Central memory CD8-positive, alpha-beta T cell (primary cell): ENCODE measurements around the gene PRDX3.

Experiments
- ATAC-seq: fragments of 150-1000 bp; cut with Tn5 transposase; replicated peaks from 2 replicates; pipeline ENCODE4 v1.10.0; 2022; ENCODE audit warnings: mild to moderate bottlenecking, moderate FRiP score, moderate number of reproducible peaks; ENCODE audit not compliant: poor library complexity, severe bottlenecking; ENCODE audit errors: extremely low read depth
- DNase-seq, 2 donors: peaks; one replicate each; pipeline ENCODE4 v3.0.0; 2021; ENCODE audit warnings: low spot score in 2 of 2
- H3K27ac Mint-ChIP-seq: one replicate; pipeline ENCODE4 v1.8.0; 2022; ENCODE audit warnings: low read depth, mild to moderate bottlenecking, moderate library complexity, mixed read lengths
- H3K27me3 Mint-ChIP-seq: one replicate; pipeline ENCODE4 v1.8.0; 2022; ENCODE audit warnings: mixed read lengths
- H3K36me3 Mint-ChIP-seq: one replicate; pipeline ENCODE4 v1.8.0; 2022; ENCODE audit warnings: mild to moderate bottlenecking, moderate library complexity, mixed read lengths; ENCODE audit not compliant: insufficient read depth
- H3K4me1 Mint-ChIP-seq: one replicate; pipeline ENCODE4 v1.8.0; 2022; ENCODE audit warnings: mixed read lengths
- H3K4me3 Mint-ChIP-seq: one replicate; pipeline ENCODE4 v1.8.0; 2022; ENCODE audit warnings: mild to moderate bottlenecking, moderate library complexity, mixed read lengths
- H3K9me3 Mint-ChIP-seq: one replicate; pipeline ENCODE4 v1.8.0; 2022; ENCODE audit warnings: mixed read lengths

PRDX3 gene

DNA sequence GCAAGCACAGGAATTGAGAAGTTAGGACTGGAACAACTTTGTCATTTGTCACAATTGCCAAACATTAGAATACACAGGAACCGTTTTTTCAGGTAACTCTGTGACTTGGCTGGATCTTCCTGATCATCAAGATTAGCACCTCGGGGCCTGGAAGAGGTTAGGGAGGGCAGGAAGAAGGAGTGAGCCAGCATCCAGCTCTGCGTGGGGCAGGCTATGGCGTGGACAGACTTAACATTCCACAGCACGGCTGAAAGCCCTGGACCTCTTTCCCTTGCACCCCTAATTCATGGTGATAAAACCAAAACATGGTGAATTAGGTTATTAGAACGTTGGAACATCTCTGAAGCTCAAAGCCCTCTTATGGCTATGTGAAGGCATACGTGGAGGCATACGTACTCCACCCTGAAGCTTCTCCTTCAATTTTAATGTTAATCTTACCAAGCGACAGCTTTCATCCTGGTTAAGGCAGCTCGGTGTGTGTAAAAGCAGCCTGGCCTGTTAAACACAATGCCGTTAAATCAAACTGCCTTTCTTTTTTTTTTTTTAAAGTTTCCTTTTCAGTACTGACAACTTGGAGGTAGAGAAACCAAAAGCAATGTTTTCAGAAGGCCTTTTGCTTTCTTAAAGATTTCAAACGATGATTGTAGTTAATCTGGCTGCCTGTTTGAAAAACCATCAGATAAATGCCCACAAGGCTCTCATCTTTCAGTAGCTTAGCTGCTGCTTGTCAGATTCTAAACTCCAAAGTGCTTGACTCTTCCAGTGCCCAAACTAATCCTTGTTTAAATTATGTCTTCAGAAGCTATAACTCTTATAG is 33.2 kb upstream of the PRDX3 start:
- peak overlapping the region; percentile 22 for H3K27ac Mint-ChIP-seq
- ATAC-seq (no peak), DNase-seq (no peak)

DNA sequence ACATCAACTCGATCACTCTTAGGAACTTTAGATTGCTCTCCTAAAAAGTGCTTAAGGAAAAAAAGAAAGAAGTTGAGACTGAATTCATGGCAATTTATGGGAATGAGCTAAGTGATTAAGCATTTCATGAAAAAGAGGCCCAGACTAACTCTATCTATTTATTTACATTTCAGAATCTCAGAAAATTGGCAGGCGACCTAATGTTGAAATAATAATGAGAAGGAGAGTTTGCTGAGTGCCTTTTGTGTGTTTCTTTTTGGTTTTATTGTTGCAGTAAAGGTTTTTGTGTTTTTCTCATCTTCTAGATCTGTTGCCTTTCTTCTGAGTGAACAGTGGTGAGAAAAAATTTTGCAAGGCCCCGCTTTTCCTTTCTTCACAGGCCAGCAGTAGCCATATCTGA is 32.6 kb upstream of the PRDX3 start:
- H3K27ac Mint-ChIP-seq: no peak overlapping the region
- no peak overlapping the region for H3K4me3 Mint-ChIP-seq
- DNase-seq (no peak), ATAC-seq (no peak)
- H3K9me3 Mint-ChIP-seq: no peaks in the 10 kb centered on the region
- H3K36me3 Mint-ChIP-seq: peaks cover 8% of the 10 kb centered on the region
- peaks cover 25% of the 10 kb centered on the region for H3K4me1 Mint-ChIP-seq
- H3K27me3 Mint-ChIP-seq: no peaks in the 10 kb centered on the region

More for the DNA sequence above, 33.2 kb upstream of the PRDX3 start:
- H3K36me3 Mint-ChIP-seq: peaks cover 8% of the 10 kb centered on the region
- H3K4me3 Mint-ChIP-seq: no peak overlapping the region
- H3K9me3 Mint-ChIP-seq: no peaks in the 10 kb centered on the region
- H3K4me1 Mint-ChIP-seq: peaks cover 21% of the 10 kb centered on the region
- no peaks in the 10 kb centered on the region for H3K27me3 Mint-ChIP-seq

DNA sequence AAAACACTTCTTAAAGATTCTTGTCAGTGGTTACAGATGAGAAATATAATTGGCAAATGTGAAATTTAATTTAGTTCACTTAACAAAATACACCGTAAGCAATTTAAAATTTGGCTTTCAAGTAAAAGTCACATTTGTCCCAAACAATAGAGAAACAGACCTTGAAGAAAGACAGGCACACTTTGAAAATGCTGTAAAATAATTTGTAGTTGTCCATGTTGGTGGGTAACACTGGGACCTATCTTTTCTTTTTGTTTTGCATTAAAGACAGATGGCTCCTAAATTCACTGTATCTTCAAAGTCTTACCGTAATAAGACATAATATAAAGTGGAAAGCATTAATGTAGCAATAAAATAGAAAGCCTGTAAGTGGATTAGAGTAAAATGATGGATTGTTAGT is 32.0 kb upstream of the PRDX3 start:
- no peak for ATAC-seq
- Mint-ChIP-seq H3K9me3 (no peaks in the 10 kb centered on the region), H3K27ac (no peak overlapping the region), H3K4me3 (no peak overlapping the region), H3K27me3 (no peaks in the 10 kb centered on the region), H3K36me3 (peaks cover 8% of the 10 kb centered on the region), H3K4me1 (peaks cover 28% of the 10 kb centered on the region)
- no peak for DNase-seq

DNA sequence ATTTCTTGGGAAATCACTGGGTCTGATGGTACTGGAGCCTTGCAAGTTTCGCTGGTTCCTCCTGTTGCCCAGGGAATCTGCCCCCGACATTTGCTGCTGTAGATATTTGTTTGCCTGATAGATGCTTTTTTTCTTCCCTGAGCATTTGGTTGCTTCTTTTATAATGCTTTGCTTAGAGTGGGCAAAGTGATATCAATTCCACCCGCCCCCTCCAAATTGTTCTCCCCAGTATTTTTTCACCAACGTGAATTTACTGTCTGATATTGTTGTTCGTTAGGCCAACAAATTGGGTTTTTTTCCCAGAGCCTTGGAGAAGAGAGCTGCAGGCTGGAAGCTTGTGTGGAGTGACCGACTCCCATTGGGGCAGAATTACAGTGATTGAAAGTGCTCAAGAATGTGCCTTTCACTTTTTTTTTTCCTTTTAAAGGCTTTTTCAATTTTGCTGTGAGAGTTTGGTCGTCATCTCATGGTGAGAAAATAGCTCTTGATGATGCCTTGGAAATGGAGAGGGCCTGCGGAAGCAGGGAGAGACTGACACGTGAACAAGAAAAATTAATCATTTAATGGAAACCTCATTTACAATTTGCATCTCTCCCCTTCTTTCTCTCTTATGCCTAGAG is 31.2 kb upstream of the PRDX3 start:
- Mint-ChIP-seq H3K27ac (no peak overlapping the region), H3K4me1 (peaks cover 28% of the 10 kb centered on the region), H3K9me3 (no peaks in the 10 kb centered on the region), H3K4me3 (peak overlapping the region; percentile 81), H3K27me3 (no peaks in the 10 kb centered on the region), H3K36me3 (peaks cover 6% of the 10 kb centered on the region)
- no peak for DNase-seq
- ATAC-seq: no peak

DNA sequence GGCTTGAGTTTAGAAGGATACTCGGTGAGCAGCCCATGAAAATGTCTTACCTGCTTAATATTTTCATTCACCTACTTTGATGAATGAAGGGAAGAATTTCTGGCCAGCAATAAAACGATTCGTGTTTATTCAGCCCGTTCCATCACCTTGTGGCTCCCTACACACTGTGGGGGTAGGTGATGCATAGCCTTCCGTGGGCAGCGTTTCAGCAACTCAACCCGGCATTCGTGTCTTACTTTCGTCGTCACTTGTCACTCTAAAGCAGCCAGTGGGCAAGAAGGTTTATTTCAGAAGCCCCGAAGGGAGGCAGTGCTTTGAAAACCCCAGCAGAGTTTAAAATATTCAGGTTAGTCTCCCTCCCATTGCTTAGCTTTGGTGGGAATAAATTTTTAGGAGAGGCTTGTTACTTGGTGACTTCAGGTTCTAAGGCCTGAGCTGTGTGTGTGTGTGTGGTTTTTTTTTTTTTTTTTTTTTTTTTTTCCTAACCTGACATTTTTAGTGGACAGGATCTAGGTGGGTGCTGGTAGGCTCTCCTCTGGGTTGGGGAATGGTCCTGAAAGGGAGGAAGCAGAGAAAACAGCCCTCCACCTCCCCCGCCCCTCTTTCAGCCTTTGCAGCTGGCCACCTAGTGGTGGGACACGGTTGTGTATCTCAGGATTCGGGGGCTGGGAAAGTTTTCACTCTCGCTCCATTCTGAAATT is 30.6 kb upstream of the PRDX3 start:
- Mint-ChIP-seq H3K36me3 (peaks cover 6% of the 10 kb centered on the region), H3K9me3 (no peaks in the 10 kb centered on the region), H3K27ac (peak overlapping the region; percentile 88), H3K4me3 (peak overlapping the region; percentile 81), H3K27me3 (no peaks in the 10 kb centered on the region), H3K4me1 (peaks cover 28% of the 10 kb centered on the region)
- DNase-seq (peak; percentile 29 to 34), ATAC-seq (no peak)

DNA sequence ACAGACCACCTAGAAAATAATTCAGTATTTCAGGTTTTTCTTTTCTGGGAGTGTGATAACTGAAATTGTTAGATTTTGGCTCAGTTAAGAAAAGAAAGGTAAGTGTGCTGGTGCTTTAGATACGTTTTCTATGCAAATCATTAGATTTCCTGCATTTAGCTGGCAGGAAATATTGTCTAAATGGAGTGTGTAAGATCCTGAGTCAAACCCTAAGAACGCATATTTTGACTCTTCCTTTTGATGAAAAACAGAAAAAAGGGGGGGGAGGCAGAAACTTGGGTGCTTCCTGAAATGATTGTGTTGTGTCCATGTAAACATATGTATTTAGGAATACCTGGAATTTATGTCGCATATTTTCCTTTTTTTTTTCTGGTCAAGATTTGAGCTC is 29.9 kb upstream of the PRDX3 start:
- DNase-seq: no peak
- Mint-ChIP-seq H3K4me3 (peak overlapping the region; percentile 81), H3K9me3 (no peaks in the 10 kb centered on the region), H3K36me3 (peaks cover 6% of the 10 kb centered on the region), H3K27ac (peak overlapping the region; percentile 88), H3K27me3 (no peaks in the 10 kb centered on the region), H3K4me1 (peaks cover 28% of the 10 kb centered on the region)
- ATAC-seq: no peak

DNA sequence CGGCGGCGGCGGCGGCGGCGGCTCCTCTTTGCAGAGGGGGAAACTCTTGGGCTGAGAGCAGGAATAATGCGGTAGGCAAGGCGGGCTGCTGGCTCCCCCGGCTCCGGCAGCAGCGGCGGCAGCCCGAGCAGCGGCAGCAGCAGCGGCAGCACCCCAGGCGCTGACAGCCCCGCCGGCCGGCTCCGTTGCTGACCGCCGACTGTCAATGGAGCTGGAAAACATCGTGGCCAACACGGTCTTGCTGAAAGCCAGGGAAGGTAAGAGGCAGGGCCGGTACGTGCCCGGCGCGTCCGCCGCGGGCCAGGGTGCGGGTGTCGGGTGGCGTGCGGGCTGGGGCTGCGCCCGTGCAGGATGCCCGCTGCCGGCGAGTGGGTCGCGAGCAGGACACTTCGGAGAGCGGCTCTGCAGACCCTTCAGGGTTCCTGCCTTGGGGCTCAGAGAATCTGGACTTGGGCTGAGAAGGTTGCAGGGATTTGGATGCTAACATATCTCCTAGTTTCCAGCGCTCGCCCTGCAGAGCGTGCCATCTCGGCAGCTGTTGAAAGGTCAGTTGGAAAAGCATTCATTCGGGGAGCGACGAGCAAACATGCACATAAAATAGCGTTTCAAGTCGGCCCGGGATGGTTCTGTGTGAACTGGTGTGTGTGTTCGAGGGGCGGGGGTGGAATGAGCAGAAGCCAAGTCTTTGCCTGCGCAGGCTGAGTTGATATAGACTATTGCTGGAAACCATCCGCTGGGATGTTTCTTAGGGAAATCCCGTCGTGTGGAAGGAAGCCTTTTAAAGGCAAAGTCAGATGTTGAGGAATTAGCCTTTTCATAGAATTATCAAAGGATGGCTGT is 29.3 kb upstream of the PRDX3 start:
- Mint-ChIP-seq H3K9me3 (no peaks in the 10 kb centered on the region), H3K27me3 (no peaks in the 10 kb centered on the region), H3K27ac (peak overlapping the region; percentile 88), H3K4me1 (peaks cover 28% of the 10 kb centered on the region), H3K36me3 (peaks cover 6% of the 10 kb centered on the region), H3K4me3 (peak overlapping the region; percentile 81)
- DNase-seq (peak; percentile 31 to 35), ATAC-seq (peak; percentile 3)

DNA sequence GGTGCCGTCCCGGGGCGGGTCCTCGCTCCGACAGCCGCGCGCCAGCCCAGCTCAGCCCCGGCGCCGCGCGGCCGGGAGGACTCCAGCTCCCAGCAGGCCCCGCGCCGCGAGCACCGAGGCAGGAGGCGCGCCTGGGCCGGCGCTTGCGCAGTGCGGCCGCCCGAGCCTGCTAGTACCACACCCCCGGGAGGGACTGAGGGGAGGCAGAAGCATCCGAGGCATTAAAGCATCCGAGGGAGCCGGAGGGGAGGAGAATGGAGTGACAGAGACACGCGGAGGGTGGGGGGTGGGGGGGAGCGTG is 28.7 kb upstream of the PRDX3 start, which contains the start of gene GRK5:
GRK5 (plus strand) TSS at position 206 of the 301 bp plus-strand sequence. CDS start 347 bp downstream, outside the sequence.
- Mint-ChIP-seq H3K27ac (peak within 1 kb of the TSS; percentile 97), H3K4me3 (peak within 1 kb of the TSS; percentile 85), H3K36me3 (peaks cover 6% of the 10 kb centered on the region), H3K27me3 (no peaks in the 10 kb centered on the region), H3K9me3 (no peaks in the 10 kb centered on the region), H3K4me1 (peaks cover 28% of the 10 kb centered on the region)
- DNase-seq (peak; percentile 79 to 94), ATAC-seq (peak; percentile 86)

DNA sequence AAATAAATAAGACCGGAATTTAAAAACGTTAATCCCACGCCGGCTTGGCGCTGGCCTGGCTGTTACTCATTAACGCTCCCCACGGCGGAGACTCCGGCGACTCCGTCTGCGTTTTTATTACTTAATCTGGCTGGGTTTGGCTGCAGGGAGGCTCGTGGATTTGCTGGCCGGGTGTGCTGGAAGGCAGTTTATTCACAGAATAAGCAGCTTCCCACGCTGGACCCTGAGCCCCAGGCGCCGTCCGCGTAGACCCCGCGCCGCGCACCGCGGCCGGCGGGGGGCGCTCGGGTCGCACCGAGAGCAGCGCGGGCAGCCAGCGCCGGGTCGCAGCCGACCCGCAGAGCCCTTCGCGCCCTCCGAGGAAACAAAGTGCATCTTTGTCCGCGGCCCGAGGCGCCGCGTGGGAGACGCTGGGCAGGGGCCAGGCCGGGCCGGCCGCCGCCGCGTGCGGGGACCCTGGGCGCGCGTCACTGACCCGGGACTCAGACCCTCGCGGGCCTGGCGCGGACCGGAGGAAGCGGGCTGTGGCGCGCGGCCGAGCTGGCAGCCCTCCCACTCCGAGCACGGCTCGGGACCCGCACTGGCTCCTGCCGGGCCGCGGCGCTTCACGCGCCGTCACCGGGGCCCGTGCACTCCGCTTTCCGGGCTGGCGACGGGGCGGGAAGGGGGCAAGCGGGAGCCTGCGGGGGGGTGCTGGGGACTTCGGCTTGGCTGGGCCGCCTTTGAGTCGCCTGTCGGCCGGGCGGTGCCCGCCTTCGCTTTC is 28.2 kb upstream of the PRDX3 start:
- Mint-ChIP-seq H3K9me3 (no peaks in the 10 kb centered on the region), H3K4me1 (peaks cover 28% of the 10 kb centered on the region), H3K27me3 (no peaks in the 10 kb centered on the region), H3K4me3 (peak overlapping the region; percentile 85), H3K27ac (peak overlapping the region; percentile 97), H3K36me3 (peaks cover 5% of the 10 kb centered on the region)
- peak; percentile 53 for ATAC-seq
- peak; percentile 52 to 65 for DNase-seq

DNA sequence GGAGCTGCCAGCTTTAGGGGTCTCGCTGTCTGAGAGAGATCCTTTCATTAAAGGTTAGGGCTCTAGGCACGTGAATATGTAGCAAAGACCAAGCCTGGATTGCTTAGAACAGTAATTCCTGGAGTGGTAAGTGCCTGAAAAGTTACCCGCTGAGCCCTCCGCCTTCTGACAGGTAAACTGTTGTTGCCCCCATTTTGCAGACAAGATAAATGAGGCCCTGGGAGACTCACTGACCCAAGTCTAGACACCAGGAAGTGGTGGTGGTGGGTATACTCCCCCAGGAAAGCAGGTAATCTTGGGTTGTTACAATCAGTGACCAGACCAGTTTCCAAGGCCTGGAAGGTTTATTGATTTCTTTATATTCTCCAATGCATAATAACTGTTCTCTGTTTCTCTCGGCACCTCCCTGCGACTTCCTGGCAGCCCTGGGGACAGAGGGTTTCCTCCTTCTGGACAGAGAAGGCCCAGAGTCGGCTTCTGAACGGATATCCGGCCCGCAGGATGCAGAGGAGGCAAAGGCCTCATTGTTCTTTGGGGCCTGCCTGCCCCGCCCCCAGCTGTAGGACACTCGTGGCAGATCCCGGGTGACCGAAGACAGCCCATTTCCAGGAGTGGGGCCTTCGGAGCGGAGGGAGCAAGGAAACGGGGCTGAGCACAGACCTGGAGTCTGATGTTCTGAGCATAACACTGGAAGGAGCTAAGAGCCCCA is 27.4 kb upstream of the PRDX3 start:
- peaks cover 28% of the 10 kb centered on the region for H3K4me1 Mint-ChIP-seq
- H3K4me3 Mint-ChIP-seq: peak overlapping the region; percentile 85
- H3K27me3 Mint-ChIP-seq: no peaks in the 10 kb centered on the region
- peaks cover 4% of the 10 kb centered on the region for H3K36me3 Mint-ChIP-seq
- peak; percentile 14 to 21 for DNase-seq
- no peak for ATAC-seq
- H3K27ac Mint-ChIP-seq: peak overlapping the region; percentile 97
- no peaks in the 10 kb centered on the region for H3K9me3 Mint-ChIP-seq

DNA sequence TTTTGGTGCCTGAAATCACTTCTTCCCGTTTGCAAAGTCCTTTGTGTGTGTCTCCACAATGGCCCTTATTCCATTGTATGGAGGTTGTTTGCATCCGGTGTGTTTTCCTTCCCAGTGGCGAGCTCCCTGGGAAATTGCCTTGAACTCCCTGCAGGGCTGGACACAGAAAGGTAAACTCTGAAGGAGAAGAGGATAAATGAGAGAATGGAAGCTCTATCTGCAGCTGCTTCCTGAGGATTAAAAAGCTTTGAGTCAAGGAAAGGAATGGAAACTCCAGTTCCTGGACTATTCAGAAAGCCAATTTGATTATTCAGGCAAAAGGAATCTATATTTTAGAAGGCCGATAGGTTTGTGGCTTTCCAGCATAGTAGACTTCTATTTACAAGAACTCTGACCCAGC is 24.4 kb upstream of the PRDX3 start:
- Mint-ChIP-seq H3K36me3 (peaks cover 2% of the 10 kb centered on the region), H3K4me3 (no peak overlapping the region), H3K27me3 (no peaks in the 10 kb centered on the region), H3K4me1 (peaks cover 9% of the 10 kb centered on the region), H3K9me3 (no peaks in the 10 kb centered on the region), H3K27ac (no peak overlapping the region)
- DNase-seq: no peak
- ATAC-seq: no peak
